Fibroblast of lung (primary cell): Measurements from ENCODE around the gene THAP4.

Experiments
- EZH2 ChIP-seq: IDR thresholded peaks from 2 replicates; pipeline ENCODE4 v1.5.1; 2012; ENCODE audit warnings: low read length, control low read depth, mild to moderate bottlenecking; ENCODE audit errors: missing control alignments
- TF ChIP-seq, protein P1 (sequence below), 2 donors: IDR thresholded peaks in 1 of 2; conservative IDR thresholded peaks in 1 of 2; 1 replicate in 1 of 2; 2 replicates in 1 of 2; pipeline ENCODE4 v1.5.1; 2011 to 2012; ENCODE audit warnings: low read length in 2 of 2, control low read depth in 1 of 2, inconsistent platforms in 1 of 2, low read depth in 1 of 2, mild to moderate bottlenecking in 1 of 2

DNA sequence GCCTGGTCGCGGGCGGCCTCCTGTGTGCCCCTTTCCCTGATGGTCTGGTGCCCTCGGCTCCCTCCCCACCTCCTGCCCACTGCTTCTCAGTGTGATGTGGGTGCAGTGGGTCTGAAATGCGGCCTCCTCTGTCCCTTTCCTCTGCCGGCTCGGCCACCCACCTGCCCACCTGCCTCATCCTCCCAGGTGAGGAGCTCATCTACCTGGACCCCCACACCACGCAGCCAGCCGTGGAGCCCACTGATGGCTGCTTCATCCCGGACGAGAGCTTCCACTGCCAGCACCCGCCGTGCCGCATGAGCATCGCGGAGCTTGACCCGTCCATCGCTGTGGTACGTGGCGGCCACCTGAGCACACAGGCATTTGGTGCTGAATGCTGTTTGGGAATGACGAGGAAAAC lies 31.4 kb upstream of the THAP4 start:
- TF ChIP-seq, protein P1, sequence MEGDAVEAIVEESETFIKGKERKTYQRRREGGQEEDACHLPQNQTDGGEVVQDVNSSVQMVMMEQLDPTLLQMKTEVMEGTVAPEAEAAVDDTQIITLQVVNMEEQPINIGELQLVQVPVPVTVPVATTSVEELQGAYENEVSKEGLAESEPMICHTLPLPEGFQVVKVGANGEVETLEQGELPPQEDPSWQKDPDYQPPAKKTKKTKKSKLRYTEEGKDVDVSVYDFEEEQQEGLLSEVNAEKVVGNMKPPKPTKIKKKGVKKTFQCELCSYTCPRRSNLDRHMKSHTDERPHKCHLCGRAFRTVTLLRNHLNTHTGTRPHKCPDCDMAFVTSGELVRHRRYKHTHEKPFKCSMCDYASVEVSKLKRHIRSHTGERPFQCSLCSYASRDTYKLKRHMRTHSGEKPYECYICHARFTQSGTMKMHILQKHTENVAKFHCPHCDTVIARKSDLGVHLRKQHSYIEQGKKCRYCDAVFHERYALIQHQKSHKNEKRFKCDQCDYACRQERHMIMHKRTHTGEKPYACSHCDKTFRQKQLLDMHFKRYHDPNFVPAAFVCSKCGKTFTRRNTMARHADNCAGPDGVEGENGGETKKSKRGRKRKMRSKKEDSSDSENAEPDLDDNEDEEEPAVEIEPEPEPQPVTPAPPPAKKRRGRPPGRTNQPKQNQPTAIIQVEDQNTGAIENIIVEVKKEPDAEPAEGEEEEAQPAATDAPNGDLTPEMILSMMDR (conservative IDR thresholded peaks at IDR 0.05 in 1 of 2, IDR thresholded peaks at IDR 0.05 in 1 of 2; ENCODE audit: low read depth in 1 of 2, low read length in 2 of 2) = no peak
- TF ChIP-seq EZH2 = no peak
